Measurements from ENCODE around the gene IQGAP1. TPM values are rescaled to one million over a fixed set of nuclear protein-coding genes. Genes with fewer than 3 reads are reported as not detected.

IQGAP1 gene
- total RNA-seq, 1 donor from 2014 or later: 99.1 TPM

DNA sequence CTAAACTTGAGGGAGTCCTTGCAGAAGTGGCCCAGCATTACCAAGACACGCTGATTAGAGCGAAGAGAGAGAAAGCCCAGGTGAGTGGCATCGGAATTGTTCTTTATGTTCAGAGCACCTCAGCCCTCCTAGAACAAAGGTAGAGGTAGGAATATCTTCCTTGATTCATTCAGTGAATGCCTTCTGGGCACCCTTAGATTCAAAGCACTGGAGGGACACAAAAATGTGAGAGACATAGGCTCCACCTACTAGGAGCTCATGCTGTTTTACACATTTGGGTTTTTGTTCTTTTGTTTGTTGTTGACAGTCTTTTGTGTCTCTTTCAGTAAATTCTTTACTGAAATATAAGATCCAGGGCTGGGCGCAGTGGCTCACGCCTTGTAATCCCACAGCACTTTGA is 68.2 kb downstream of the IQGAP1 start:
- Histone ChIP-seq H3K4me1 (peaks cover 3 to 10% of the 10 kb centered on the region in 2 donors), H3K4me3 (no peak overlapping the region), H3K9me3 (no peaks in the 10 kb centered on the region), H3K27me3 (no peaks in the 10 kb centered on the region), H3K27ac (no peak overlapping the region), H3K36me3 (peaks cover 60 to 79% of the 10 kb centered on the region in 2 donors)
- DNase-seq (ENCODE audit: low spot score in 2 of 2): no peak
- intact Hi-C loops (cut with DNase I): no loop called here
- TF ChIP-seq, protein P1, sequence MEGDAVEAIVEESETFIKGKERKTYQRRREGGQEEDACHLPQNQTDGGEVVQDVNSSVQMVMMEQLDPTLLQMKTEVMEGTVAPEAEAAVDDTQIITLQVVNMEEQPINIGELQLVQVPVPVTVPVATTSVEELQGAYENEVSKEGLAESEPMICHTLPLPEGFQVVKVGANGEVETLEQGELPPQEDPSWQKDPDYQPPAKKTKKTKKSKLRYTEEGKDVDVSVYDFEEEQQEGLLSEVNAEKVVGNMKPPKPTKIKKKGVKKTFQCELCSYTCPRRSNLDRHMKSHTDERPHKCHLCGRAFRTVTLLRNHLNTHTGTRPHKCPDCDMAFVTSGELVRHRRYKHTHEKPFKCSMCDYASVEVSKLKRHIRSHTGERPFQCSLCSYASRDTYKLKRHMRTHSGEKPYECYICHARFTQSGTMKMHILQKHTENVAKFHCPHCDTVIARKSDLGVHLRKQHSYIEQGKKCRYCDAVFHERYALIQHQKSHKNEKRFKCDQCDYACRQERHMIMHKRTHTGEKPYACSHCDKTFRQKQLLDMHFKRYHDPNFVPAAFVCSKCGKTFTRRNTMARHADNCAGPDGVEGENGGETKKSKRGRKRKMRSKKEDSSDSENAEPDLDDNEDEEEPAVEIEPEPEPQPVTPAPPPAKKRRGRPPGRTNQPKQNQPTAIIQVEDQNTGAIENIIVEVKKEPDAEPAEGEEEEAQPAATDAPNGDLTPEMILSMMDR (IDR thresholded peaks at IDR 0.05): no peak

DNA sequence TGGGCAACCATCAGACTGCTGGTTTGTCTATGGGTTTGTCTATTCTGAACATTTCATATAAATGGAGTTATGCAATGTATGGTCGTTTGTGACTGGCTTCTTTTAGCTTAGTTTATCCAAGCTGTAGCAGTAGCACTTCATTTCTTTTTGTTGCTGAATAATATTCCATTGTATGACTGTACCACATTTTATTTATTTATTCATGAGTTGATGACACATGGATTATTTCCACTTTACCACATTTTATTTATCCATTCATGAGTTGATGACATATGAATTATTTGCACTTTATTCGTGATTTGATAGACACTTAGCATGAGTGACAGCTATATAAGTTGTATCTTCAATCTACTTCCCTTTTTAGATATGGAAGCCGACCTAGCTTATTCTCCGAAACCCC is 70.0 kb downstream of the IQGAP1 start:
- intact Hi-C loops (cut with DNase I): no loop called here
- H3K36me3 ChIP-seq: peaks cover 53 to 61% of the 10 kb centered on the region in 2 donors
- H3K4me1 ChIP-seq: peaks cover 10 to 15% of the 10 kb centered on the region in 2 donors
- TF ChIP-seq, protein P1 (IDR thresholded peaks at IDR 0.05): no peak
- DNase-seq (ENCODE audit: low spot score in 2 of 2): no peak
- peak overlapping the region; percentile 42 to 79 for H3K27ac ChIP-seq
- no peaks in the 10 kb centered on the region for H3K9me3 ChIP-seq
- H3K4me3 ChIP-seq: no peak overlapping the region
- H3K27me3 ChIP-seq: no peaks in the 10 kb centered on the region

DNA sequence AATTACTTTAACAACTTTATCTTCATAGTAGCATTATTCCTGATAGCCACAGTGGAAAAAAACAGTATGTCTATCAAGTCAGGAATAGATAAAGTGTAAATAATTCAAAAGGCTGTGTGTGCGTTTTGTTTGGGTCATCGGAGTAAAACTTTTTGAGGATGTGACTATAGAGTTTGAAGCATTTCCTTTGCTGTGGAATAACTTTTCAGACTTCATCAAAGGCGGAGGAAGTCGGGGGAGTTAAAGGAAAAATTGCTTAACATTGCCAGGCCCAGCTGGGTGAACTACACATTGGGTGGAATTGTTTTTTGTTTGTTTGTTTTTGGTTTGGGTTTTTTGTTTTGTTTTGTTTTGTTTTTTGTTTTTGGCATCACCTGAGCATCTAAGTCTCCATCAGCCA is 71.3 kb downstream of the IQGAP1 start:
- H3K27me3 ChIP-seq: no peaks in the 10 kb centered on the region
- intact Hi-C loops (cut with DNase I): no loop called here
- no peaks in the 10 kb centered on the region for H3K9me3 ChIP-seq
- peak overlapping the region; percentile 42 to 79 for H3K27ac ChIP-seq
- no peak overlapping the region for H3K4me3 ChIP-seq
- TF ChIP-seq, protein P1 (IDR thresholded peaks at IDR 0.05): no peak
- H3K4me1 ChIP-seq: peaks cover 20 to 25% of the 10 kb centered on the region in 2 donors
- DNase-seq (ENCODE audit: low spot score in 2 of 2): no peak
- H3K36me3 ChIP-seq: peaks cover 39 to 48% of the 10 kb centered on the region in 2 donors

DNA sequence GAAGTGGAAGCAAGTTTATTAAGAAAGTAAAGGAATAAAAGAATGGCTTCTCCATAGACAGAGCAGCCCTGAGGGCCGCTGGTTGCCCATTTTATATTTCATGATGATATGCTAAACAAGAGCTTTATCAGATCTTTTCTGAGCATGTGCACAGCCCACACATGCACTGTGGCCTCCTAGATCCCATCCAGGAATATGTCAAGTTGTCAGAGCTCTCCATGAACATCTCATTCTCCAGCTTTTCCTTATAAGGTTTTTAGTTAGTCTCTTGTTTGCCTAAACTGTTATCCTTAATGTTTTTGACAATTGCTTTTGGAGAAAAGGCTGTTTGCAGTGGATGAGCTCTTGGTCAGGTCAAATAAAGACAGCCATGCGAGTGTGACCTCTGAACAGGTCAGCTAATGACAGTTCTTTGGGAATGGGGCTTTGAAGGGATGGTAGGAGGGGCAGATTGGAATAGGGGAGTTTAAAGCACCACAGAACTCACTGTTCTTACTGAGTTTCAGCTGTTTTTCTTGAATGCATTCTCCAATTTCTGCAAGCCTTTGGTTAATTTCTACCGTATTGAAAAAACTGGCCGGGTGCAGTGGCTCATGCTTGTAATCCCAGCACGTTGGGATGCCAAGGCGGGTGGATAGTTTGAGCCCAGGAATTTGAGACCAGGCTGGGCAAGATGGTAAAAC is 72.2 kb downstream of the IQGAP1 start:
- Histone ChIP-seq H3K36me3 (peaks cover 30 to 39% of the 10 kb centered on the region in 2 donors), H3K4me3 (no peak overlapping the region), H3K27me3 (no peaks in the 10 kb centered on the region), H3K4me1 (peaks cover 22 to 34% of the 10 kb centered on the region in 2 donors), H3K9me3 (no peaks in the 10 kb centered on the region), H3K27ac (peak overlapping the region; percentile 42 to 79)
- TF ChIP-seq, protein P1 (IDR thresholded peaks at IDR 0.05): no peak
- no peak for DNase-seq (ENCODE audit: low spot score in 2 of 2)
- intact Hi-C loops (cut with DNase I): no loop called here

DNA sequence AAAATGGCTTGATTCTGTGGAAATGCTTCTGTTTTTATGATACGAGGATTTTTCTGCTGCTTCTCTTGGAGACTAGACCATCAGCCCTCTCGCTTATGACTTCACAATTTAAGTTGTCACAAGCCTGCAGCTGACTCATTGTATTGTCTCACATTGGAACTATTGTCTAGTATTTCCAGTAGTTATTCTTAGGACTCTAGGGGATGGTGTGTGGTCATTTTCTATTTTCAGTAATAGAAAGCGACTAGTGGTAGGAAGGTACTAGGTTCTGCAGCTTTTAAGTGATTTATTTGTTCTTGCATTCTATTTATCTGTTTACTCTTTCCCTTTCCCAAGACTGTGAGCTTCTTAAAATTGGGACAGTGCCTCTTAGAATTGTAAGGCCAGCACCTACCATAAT is 75.3 kb downstream of the IQGAP1 start:
- intact Hi-C loops (cut with DNase I): loop anchor here (2.0 kb wide), 1 partner anchor 75 kb away; the partner anchor contains the start of gene IQGAP1
- H3K27me3 ChIP-seq: no peaks in the 10 kb centered on the region
- TF ChIP-seq, protein P1 (IDR thresholded peaks at IDR 0.05): peak in 2 of 3 experiments; percentile 25 to 26
- H3K4me1 ChIP-seq: peaks cover 22 to 46% of the 10 kb centered on the region in 2 donors
- no peaks in the 10 kb centered on the region for H3K9me3 ChIP-seq
- no peak for DNase-seq (ENCODE audit: low spot score in 2 of 2)
- H3K4me3 ChIP-seq: no peak overlapping the region
- H3K27ac ChIP-seq: peak overlapping the region; percentile 72 to 79
- peaks cover 20 to 31% of the 10 kb centered on the region in 2 donors for H3K36me3 ChIP-seq

Measured in ascending aorta (tissue), 2 donors.